A673 (cell line): ENCODE measurements around the gene DNM2. TPM values are rescaled to one million over a fixed set of nuclear protein-coding genes. Genes with fewer than 3 reads are reported as not detected.

Experiments used
- BruUV-seq: library from RNA; stranded (reverse); fragments of 400-500 nt; replicated peaks from 2 replicates; lab custom pipeline; 2021; lab: Mats Ljungman, UMichigan
- CTCF ChIA-PET: fragments of 300-600 bp; sonication (Branson Sonifier 250); formaldehyde crosslinking; loops from one replicate; lab custom pipeline; 2022; ENCODE audit warnings: antibody characterized with exemption; lab: Charles Lee
- POLR2A ChIA-PET: fragments of 300-600 bp; sonication (Branson Sonifier 250); formaldehyde crosslinking; loops from one replicate; lab custom pipeline; 2022; ENCODE audit warnings: antibody characterized with exemption; ENCODE audit not compliant: low non-redundant PET; lab: Charles Lee
- DNase-seq: peaks from one replicate; pipeline ENCODE4 v3.0.0-alpha.2; 2015; ENCODE audit warnings: low spot score
- H3K27ac ChIP-seq: fragments of 200-600 bp; sonication (generic); 2 replicates; pipeline ENCODE4 v1.5.1; 2016; ENCODE audit warnings: mixed run types, low read depth, mild to moderate bottlenecking, mixed read lengths, antibody characterized with exemption, low read length; ENCODE audit not compliant: poor library complexity, severe bottlenecking
- H3K27me3 ChIP-seq: fragments of 200-600 bp; sonication (generic); replicated peaks from 2 replicates; pipeline ENCODE4 v1.6.1; 2017; ENCODE audit warnings: mixed run types, low read depth, mild to moderate bottlenecking, mixed read lengths, antibody characterized with exemption, low read length; ENCODE audit not compliant: insufficient read depth, poor library complexity
- H3K36me3 ChIP-seq: fragments of 200-600 bp; sonication (generic); 2 replicates; pipeline ENCODE4 v1.6.1; 2016; ENCODE audit warnings: mixed run types, mild to moderate bottlenecking, mixed read lengths, antibody characterized with exemption, low read length; ENCODE audit not compliant: insufficient read depth, poor library complexity, severe bottlenecking
- H3K4me1 ChIP-seq: fragments of 200-600 bp; sonication (generic); 2 replicates; pipeline ENCODE4 v1.6.1; 2017; ENCODE audit warnings: mixed run types, mild to moderate bottlenecking, mixed read lengths, antibody characterized with exemption, low read length; ENCODE audit not compliant: insufficient read depth, poor library complexity, severe bottlenecking
- H3K4me3 ChIP-seq: fragments of 200-600 bp; sonication (generic); 2 replicates; pipeline ENCODE4 v1.5.1; 2016; ENCODE audit warnings: low read depth, mixed run types, mild to moderate bottlenecking, mixed read lengths, low read length; ENCODE audit not compliant: poor library complexity, severe bottlenecking
- H3K9me3 ChIP-seq: fragments of 200-600 bp; sonication (generic); 2 replicates; pipeline ENCODE4 v1.6.1; 2016; ENCODE audit warnings: mixed run types, low read depth, mild to moderate bottlenecking, mixed read lengths, antibody characterized with exemption, low read length; ENCODE audit not compliant: poor library complexity, severe bottlenecking
- CTCF ChIP-seq: fragments of 300-800, 200-600 bp; sonication (generic); conservative IDR thresholded peaks from 2 replicates; pipeline ENCODE4 v1.5.1; 2017; ENCODE audit warnings: low read depth, mild to moderate bottlenecking, antibody characterized with exemption, low read length, moderate library complexity, mixed read lengths
- EZH2 ChIP-seq: fragments of 200-600 bp; sonication (generic); IDR thresholded peaks from 2 replicates; pipeline ENCODE4 v1.6.1; 2017; ENCODE audit warnings: borderline replicate concordance, low read depth, mild to moderate bottlenecking, mixed read lengths, antibody characterized with exemption, low read length; ENCODE audit not compliant: poor library complexity, severe bottlenecking
- intact Hi-C: fragments of 100-400 bp; cut with micrococcal nuclease; formaldehyde crosslinking; loops from one replicate; pipeline ENCODE4 v1.10.0; 2022; ENCODE audit not compliant: unreplicated experiment
- total RNA-seq: library from RNA; stranded (reverse); gene quantifications from 2 replicates; pipeline ENCODE4 v1.2.3, GENCODE V29; 2021

Gene DNM2
- total RNA-seq, 1 experiment from 2014 or later: 143 TPM

- BruUV-seq: no TSS peak
These were observed 84.6 kb downstream of the DNM2 start for GRCh38 chr19:10802479-10802878.

GRCh38 chr19:10803252-10803651 lies 85.4 kb downstream of the DNM2 start:
- Histone ChIP-seq H3K36me3 (peaks cover 17% of the 10 kb centered on the region), H3K4me1 (no peaks in the 10 kb centered on the region), H3K27ac (no peak overlapping the region), H3K27me3 (no peaks in the 10 kb centered on the region), H3K4me3 (no peak overlapping the region), H3K9me3 (no peaks in the 10 kb centered on the region)
- DNase-seq: no peak
- ChIA-PET POLR2A (no interaction called here), CTCF (no interaction called here)
- intact Hi-C loops: no loop called here
- no TSS peak for BruUV-seq
- no peak for TF ChIP-seq EZH2
- TF ChIP-seq CTCF: no peak

More at GRCh38 chr19:10802479-10802878, 84.6 kb downstream of the DNM2 start:
- TF ChIP-seq EZH2: no peak
- no peak for TF ChIP-seq CTCF
- CTCF ChIA-PET: interaction anchor here (0.6 kb wide), 1 partner anchor 381 kb away, joined by 3 read pairs; no protein-coding TSS in a partner anchor
- H3K27me3 ChIP-seq: no peaks in the 10 kb centered on the region
- no peak overlapping the region for H3K4me3 ChIP-seq
- DNase-seq: no peak
- no peaks in the 10 kb centered on the region for H3K4me1 ChIP-seq
- peaks cover 17% of the 10 kb centered on the region for H3K36me3 ChIP-seq
- no peak overlapping the region for H3K27ac ChIP-seq
- POLR2A ChIA-PET: no interaction called here
- H3K9me3 ChIP-seq: no peaks in the 10 kb centered on the region
- intact Hi-C loops: no loop called here

GRCh38 chr19:10805065-10805757 lies 87.3 kb downstream of the DNM2 start:
- Histone ChIP-seq H3K27me3 (no peaks in the 10 kb centered on the region), H3K9me3 (no peaks in the 10 kb centered on the region), H3K4me3 (no peak overlapping the region), H3K36me3 (peaks cover 17% of the 10 kb centered on the region), H3K27ac (no peak overlapping the region), H3K4me1 (no peaks in the 10 kb centered on the region)
- intact Hi-C loops: no loop called here
- BruUV-seq: TSS peak; percentile 17
- DNase-seq: no peak
- ChIA-PET POLR2A (no interaction called here), CTCF (no interaction called here)
- TF ChIP-seq EZH2: no peak
- TF ChIP-seq CTCF: no peak
